A549 (cell line): ENCODE measurements around the gene MAGI1. TPM values are rescaled to one million over a fixed set of nuclear protein-coding genes. Genes with fewer than 3 reads are reported as not detected.

Experiments used
- ATAC-seq, 2 experiments: fragments of 200-7000 bp in 1 of 2; fragments of >200 bp in 1 of 2; cut with Nextera tagmentation in 1 of 2; cut with Tn5 transposase in 1 of 2; 3 replicates each; pipeline versions ENCODE4 v1.8.0 to v1.9.1; 2018 to 2020; ENCODE audit warnings: mild to moderate bottlenecking in 1 of 2, moderate library complexity in 1 of 2
- CTCF ChIA-PET: fragments of 300-600 bp; sonication (Branson Sonifier 250); formaldehyde crosslinking; extraction: SDS; loops from one replicate; lab custom pipeline; 2021; ENCODE audit warnings: antibody characterized with exemption, inconsistent platforms; lab: Yijun Ruan, JAX
- POLR2A ChIA-PET: fragments of 350-600 bp; formaldehyde crosslinking; extraction: SDS; loops from one replicate; lab custom pipeline; 2021; ENCODE audit warnings: antibody characterized with exemption, inconsistent platforms; lab: Yijun Ruan, JAX
- DNase-seq, 2 experiments: peaks; one replicate each; pipeline versions ENCODE4 v3.0.0 to v3.0.0-alpha.2; 2011 to 2016; ENCODE audit warnings: low read depth in 1 of 2, low spot score in 1 of 2
- FAIRE-seq: peaks from 2 replicates; lab custom pipeline; 2011; peaks lifted over from hg19 to GRCh38; lab: Jason Lieb, UNC
- H3K27ac ChIP-seq, 2 experiments: fragments of >200 bp; sonication (Bioruptor Twin); formaldehyde crosslinking; 3 replicates each; pipeline ENCODE4 v1.5.1; 2016 to 2017
- H3K4me1 ChIP-seq: fragments of >200 bp; sonication (Bioruptor Twin); formaldehyde crosslinking; 3 replicates; pipeline ENCODE4 v1.6.1; 2016
- H3K4me2 ChIP-seq: fragments of >200 bp; sonication (Bioruptor Twin); formaldehyde crosslinking; 3 replicates; pipeline ENCODE4 v1.6.1; 2016
- H3K4me3 ChIP-seq: fragments of >200 bp; sonication (Bioruptor Twin); formaldehyde crosslinking; 3 replicates; pipeline ENCODE4 v1.5.1; 2016
- H3K9me3 ChIP-seq: fragments of >200 bp; sonication (Bioruptor Twin); formaldehyde crosslinking; 3 replicates; pipeline ENCODE4 v1.6.1; 2016
- FOSL2 ChIP-seq, 2 experiments: fragments of 450-650 bp in 1 of 2; fragments of >200 bp in 1 of 2; sonication (Bioruptor Twin) in 1 of 2; formaldehyde crosslinking; IDR thresholded peaks; 2 replicates each; pipeline versions ENCODE4 v1.5.0 to v1.6.1; 2016 to 2020; ENCODE audit warnings: mild to moderate bottlenecking in 1 of 2, moderate library complexity in 1 of 2
- GATA3 ChIP-seq: IDR thresholded peaks from 2 replicates; pipeline ENCODE4 v1.6.1; 2012; ENCODE audit warnings: borderline replicate concordance
- HOXA7 ChIP-seq: fragments of 250-450 bp; sonication (Bioruptor Pico); IDR thresholded peaks from 2 replicates; pipeline ENCODE4 v1.5.0; 2020; ENCODE audit warnings: mild to moderate bottlenecking, moderate library complexity
- JUN ChIP-seq, 2 experiments: fragments of >200 bp; sonication (Bioruptor Twin); formaldehyde crosslinking; IDR thresholded peaks; 2 replicates in 1 of 2; 3 replicates in 1 of 2; pipeline ENCODE4 v1.6.1; 2016 to 2017
- JUNB ChIP-seq: fragments of >200 bp; sonication (Bioruptor Twin); formaldehyde crosslinking; IDR thresholded peaks from 2 replicates; pipeline ENCODE4 v1.6.1; 2016
- MAFK ChIP-seq: fragments of 450-650 bp; IDR thresholded peaks from 2 replicates; pipeline ENCODE4 v1.6.1; 2014; ENCODE audit not compliant: partially characterized antibody
- MYC ChIP-seq: IDR thresholded peaks from 2 replicates; pipeline ENCODE4 v1.6.1; 2012; ENCODE audit warnings: mild to moderate bottlenecking, inconsistent platforms, low read length, improper control_type of control experiment, borderline replicate concordance
- POLR2AphosphoS2 ChIP-seq: conservative IDR thresholded peaks from 2 replicates; pipeline ENCODE4 v1.6.1; 2012; ENCODE audit warnings: low read length, improper control_type of control experiment, inconsistent platforms
- RARB ChIP-seq: fragments of 250-450 bp; sonication (Bioruptor Pico); IDR thresholded peaks from 2 replicates; pipeline ENCODE4 v1.8.0; 2021; ENCODE audit warnings: mild to moderate bottlenecking, moderate library complexity
- RFX5 ChIP-seq: fragments of 450-650 bp; IDR thresholded peaks from 2 replicates; pipeline ENCODE4 v1.7.1; 2014; ENCODE audit warnings: antibody characterized with exemption, mild to moderate bottlenecking, moderate library complexity
- RNF2 ChIP-seq: fragments of 200-600 bp; sonication (generic); IDR thresholded peaks from 2 replicates; pipeline ENCODE4 v1.6.1; 2016; ENCODE audit warnings: low read depth, mild to moderate bottlenecking, antibody characterized with exemption, moderate library complexity, borderline replicate concordance
- SREBF2 ChIP-seq: fragments of 450-650 bp; IDR thresholded peaks from 2 replicates; pipeline ENCODE4 v1.6.1; 2014; ENCODE audit warnings: mild to moderate bottlenecking, moderate library complexity
- TP53 ChIP-seq: fragments of 250-450 bp; sonication (Bioruptor Pico); IDR thresholded peaks from 2 replicates; pipeline ENCODE4 v1.5.0; 2021; ENCODE audit warnings: mild to moderate bottlenecking, moderate library complexity
- ZC3H11A ChIP-seq: fragments of 450-650 bp; IDR thresholded peaks from 2 replicates; pipeline ENCODE4 v1.6.1; 2014; ENCODE audit warnings: antibody characterized with exemption, mild to moderate bottlenecking
- ZFP36 ChIP-seq: fragments of 450-650 bp; IDR thresholded peaks from 2 replicates; pipeline ENCODE4 v1.6.1; 2014; ENCODE audit warnings: borderline replicate concordance; ENCODE audit not compliant: partially characterized antibody
- ZNF302 ChIP-seq: fragments of 250-450 bp; sonication (Bioruptor Pico); IDR thresholded peaks from 2 replicates; pipeline ENCODE4 v1.9.0; 2021; ENCODE audit warnings: inconsistent platforms, mild to moderate bottlenecking, moderate library complexity
- ZSCAN20 ChIP-seq: fragments of 250-450 bp; sonication (Bioruptor Pico); IDR thresholded peaks from 2 replicates; pipeline ENCODE4 v1.8.0; 2022; ENCODE audit warnings: mild to moderate bottlenecking, moderate library complexity
- WGBS: methylation state at CpG from one replicate; pipeline ENCODE4 v1.1.6; 2017; ENCODE audit errors: missing lambda C conversion rate; 5-methylcytosine and 5-hydroxymethylcytosine counted together
- polyA plus RNA-seq, 4 experiments: library from polyadenylated mRNA; depleted of rRNA in 3 of 4; stranded (reverse); fragments of >200 nt; fragmentation: RNase III in 1 of 4; extraction: RNeasy Plus Mini Kit Qiagen cat#74134 plus additional on column Dnase treatment in 1 of 4; gene quantifications; 2 replicates in 3 of 4; 3 replicates in 1 of 4; pipeline ENCODE4 v1.2.3, GENCODE V29; 2011 to 2017
- TF ChIP-seq, protein P1 (sequence below): fragments of >200 bp; sonication (Bioruptor Twin); formaldehyde crosslinking; IDR thresholded peaks from 3 replicates; pipeline ENCODE4 v1.6.1; 2016
- TF ChIP-seq, protein P2 (sequence below): fragments of 200-600 bp; sonication (generic); IDR thresholded peaks from 2 replicates; pipeline ENCODE4 v1.6.1; 2016; ENCODE audit warnings: antibody characterized with exemption, mild to moderate bottlenecking, moderate library complexity
- TF ChIP-seq, protein P3 (sequence below): IDR thresholded peaks from 2 replicates; pipeline ENCODE4 v1.6.1; 2012; ENCODE audit warnings: low read depth, borderline replicate concordance
- TF ChIP-seq, protein P4 (sequence below): fragments of 250-450 bp; sonication (Bioruptor Pico); IDR thresholded peaks from 2 replicates; pipeline ENCODE4 v1.5.0; 2020; ENCODE audit warnings: low read depth, mild to moderate bottlenecking, moderate library complexity

The MAGI1 gene
- polyA plus RNA-seq, 2 of the 4 experiments (the other 2 are of a cell fraction): 4.7 to 6.6 TPM

DNA sequence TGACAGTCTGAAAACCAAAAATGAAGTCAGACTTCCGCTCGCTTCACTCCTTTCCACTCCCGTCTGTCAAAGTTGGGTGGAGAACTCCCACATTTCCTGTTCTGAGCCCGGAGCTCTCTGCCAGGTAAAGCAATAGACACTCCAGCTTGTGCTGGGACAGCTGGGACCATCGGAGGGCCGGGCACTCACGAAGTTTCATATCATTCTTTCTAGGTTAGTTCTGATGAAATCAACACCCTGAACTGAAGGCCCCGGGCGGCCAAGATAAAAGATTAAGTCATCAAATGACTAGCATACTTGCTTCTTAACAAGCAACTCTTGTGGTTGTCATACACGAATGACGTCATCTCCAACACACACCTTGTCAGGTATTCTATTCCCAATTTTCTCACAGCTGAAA, 42.1 kb downstream of the MAGI1 start (continued):
- TF ChIP-seq, protein P1, sequence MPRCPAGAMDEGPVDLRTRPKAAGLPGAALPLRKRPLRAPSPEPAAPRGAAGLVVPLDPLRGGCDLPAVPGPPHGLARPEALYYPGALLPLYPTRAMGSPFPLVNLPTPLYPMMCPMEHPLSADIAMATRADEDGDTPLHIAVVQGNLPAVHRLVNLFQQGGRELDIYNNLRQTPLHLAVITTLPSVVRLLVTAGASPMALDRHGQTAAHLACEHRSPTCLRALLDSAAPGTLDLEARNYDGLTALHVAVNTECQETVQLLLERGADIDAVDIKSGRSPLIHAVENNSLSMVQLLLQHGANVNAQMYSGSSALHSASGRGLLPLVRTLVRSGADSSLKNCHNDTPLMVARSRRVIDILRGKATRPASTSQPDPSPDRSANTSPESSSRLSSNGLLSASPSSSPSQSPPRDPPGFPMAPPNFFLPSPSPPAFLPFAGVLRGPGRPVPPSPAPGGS: no peak
- TF ChIP-seq RFX5: no peak
- TF ChIP-seq, protein P2, sequence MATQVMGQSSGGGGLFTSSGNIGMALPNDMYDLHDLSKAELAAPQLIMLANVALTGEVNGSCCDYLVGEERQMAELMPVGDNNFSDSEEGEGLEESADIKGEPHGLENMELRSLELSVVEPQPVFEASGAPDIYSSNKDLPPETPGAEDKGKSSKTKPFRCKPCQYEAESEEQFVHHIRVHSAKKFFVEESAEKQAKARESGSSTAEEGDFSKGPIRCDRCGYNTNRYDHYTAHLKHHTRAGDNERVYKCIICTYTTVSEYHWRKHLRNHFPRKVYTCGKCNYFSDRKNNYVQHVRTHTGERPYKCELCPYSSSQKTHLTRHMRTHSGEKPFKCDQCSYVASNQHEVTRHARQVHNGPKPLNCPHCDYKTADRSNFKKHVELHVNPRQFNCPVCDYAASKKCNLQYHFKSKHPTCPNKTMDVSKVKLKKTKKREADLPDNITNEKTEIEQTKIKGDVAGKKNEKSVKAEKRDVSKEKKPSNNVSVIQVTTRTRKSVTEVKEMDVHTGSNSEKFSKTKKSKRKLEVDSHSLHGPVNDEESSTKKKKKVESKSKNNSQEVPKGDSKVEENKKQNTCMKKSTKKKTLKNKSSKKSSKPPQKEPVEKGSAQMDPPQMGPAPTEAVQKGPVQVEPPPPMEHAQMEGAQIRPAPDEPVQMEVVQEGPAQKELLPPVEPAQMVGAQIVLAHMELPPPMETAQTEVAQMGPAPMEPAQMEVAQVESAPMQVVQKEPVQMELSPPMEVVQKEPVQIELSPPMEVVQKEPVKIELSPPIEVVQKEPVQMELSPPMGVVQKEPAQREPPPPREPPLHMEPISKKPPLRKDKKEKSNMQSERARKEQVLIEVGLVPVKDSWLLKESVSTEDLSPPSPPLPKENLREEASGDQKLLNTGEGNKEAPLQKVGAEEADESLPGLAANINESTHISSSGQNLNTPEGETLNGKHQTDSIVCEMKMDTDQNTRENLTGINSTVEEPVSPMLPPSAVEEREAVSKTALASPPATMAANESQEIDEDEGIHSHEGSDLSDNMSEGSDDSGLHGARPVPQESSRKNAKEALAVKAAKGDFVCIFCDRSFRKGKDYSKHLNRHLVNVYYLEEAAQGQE: no peak
- TF ChIP-seq, all 56 proteins: peak for 0

DNA sequence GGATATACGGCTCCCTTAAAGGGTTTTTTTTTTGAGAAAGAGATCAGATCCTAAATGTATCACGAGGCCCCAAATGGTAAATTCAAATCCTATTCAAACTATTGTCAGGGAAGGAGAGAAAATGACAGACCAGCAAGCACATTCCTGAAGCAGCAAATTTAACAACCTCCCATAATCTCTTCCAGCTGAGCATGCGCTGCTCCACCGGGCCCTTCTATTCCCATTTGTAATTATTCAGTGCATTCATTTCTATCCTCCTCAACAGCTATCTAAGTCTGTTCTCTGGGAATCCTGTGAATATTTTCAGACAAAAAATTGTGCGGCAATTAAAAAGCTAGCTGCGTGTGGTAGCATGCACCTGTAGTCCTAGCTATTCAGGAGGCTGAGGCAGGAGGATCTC, 43.2 kb downstream of the MAGI1 start:
- Histone ChIP-seq H3K27ac (no peak overlapping the region), H3K9me3 (no peaks in the 10 kb centered on the region), H3K4me1 (peaks cover 32% of the 10 kb centered on the region), H3K4me3 (no peak overlapping the region), H3K4me2 (no peak overlapping the region)
- FAIRE-seq (no peak), DNase-seq (no peak), ATAC-seq (no peak)
- POLR2A ChIA-PET: no interaction called here
- CTCF ChIA-PET: no interaction called here
- whole genome bisulfite sequencing: 93% methylated on average over 6 of the region's 6 CpGs
- TF ChIP-seq, protein P3, sequence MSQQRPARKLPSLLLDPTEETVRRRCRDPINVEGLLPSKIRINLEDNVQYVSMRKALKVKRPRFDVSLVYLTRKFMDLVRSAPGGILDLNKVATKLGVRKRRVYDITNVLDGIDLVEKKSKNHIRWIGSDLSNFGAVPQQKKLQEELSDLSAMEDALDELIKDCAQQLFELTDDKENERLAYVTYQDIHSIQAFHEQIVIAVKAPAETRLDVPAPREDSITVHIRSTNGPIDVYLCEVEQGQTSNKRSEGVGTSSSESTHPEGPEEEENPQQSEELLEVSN: no peak
- TF ChIP-seq HOXA7 (CRISPR knock-in tag) (no peak), TP53 (no peak), ZC3H11A (no peak), POLR2AphosphoS2 (no peak), ZFP36 (no peak), ZNF302 (no peak), JUN (IDR thresholded peaks at IDR 0.05) (no peak), SREBF2 (no peak), RNF2 (no peak), GATA3 (no peak)
- TF ChIP-seq, protein P4, sequence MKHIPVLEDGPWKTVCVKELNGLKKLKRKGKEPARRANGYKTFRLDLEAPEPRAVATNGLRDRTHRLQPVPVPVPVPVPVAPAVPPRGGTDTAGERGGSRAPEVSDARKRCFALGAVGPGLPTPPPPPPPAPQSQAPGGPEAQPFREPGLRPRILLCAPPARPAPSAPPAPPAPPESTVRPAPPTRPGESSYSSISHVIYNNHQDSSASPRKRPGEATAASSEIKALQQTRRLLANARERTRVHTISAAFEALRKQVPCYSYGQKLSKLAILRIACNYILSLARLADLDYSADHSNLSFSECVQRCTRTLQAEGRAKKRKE (CRISPR knock-in tag): no peak
- TF ChIP-seq, all 56 proteins: peak for 0

DNA sequence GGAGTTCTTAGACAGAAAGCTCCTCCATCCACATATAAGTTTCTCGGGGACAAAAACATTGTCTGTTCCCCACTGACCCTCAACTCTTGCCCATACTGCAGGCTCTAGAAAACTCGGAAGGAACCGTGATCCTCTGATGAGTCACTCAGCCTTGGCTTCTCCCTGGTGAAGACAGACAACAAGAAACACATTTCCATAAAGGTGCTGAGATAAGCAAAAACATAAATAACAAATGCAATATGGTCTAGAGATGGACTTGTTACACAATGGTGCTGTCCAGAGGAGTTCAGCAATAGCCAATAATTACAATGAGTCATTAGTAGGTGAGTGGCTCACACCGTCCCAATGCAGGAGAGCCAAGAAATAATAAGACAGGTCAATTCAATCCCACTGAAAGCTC, 43.7 kb downstream of the MAGI1 start:
- Histone ChIP-seq H3K4me1 (peaks cover 27% of the 10 kb centered on the region), H3K4me2 (no peak overlapping the region), H3K4me3 (no peak overlapping the region), H3K27ac (no peak overlapping the region), H3K9me3 (no peaks in the 10 kb centered on the region)
- POLR2A ChIA-PET: no interaction called here
- ATAC-seq: no peak
- no peak for DNase-seq
- CTCF ChIA-PET: no interaction called here
- no peak for FAIRE-seq
- no peak for TF ChIP-seq ZSCAN20 (CRISPR knock-in tag)
- TF ChIP-seq, protein P3: no peak
- no peak for TF ChIP-seq JUNB
- no peak for TF ChIP-seq RARB
- TF ChIP-seq MAFK: peak; percentile 92
- no peak for TF ChIP-seq FOSL2 (IDR thresholded peaks at IDR 0.05)
- TF ChIP-seq FOSL2 (CRISPR knock-in tag; IDR thresholded peaks at IDR 0.05): peak; percentile 24; the same call in 1 of the 2 replicates
- TF ChIP-seq MYC: no peak
- TF ChIP-seq ZNF302: no peak
- WGBS: 48% methylated on average over 4 of the region's 4 CpGs
